NCI-H345 treated with DMSO at 0.1 percent for 48 hours (cell line): ENCODE measurements around the gene HOXC13.

Experiments
- DNase-seq: peaks from one replicate; lab custom pipeline; 2025; ENCODE audit not compliant: unreplicated experiment; lab: John Stamatoyannopoulos, UW

Gene HOXC13

GRCh38 chr12:53993162-53994008 lies 54.8 kb downstream of the HOXC13 start:
- no peak for DNase-seq

GRCh38 chr12:53994009-53994263 lies 55.3 kb downstream of the HOXC13 start:
- no peak for DNase-seq

- DNase-seq = no peak
These were observed 55.8 kb downstream of the HOXC13 start for GRCh38 chr12:53994264-53995001.

DNA sequence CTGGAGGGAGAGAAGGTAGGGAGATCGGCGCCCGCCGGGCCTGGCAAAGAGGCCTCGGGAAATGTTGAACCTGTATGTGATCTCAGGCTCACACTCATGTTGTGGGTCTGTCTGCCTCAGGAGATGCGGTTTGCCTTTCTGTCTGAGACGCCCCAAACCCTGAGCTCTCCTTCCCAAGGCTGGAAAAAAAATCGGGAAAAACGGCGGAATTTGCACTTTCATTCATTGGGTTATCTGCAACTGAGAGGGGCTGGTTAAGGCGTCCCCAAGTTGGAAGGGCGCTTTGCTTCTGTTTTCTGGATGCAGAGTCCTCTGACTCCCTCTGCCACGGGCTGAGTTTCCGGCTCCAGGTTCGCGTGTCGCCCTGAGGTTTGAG lies 56.4 kb downstream of the HOXC13 start:
- DNase-seq = no peak

GRCh38 chr12:53995378-53996239 lies 57.0 kb downstream of the HOXC13 start:
- DNase-seq = no peak
